ENCODE results near the gene VTI1B. TPM values are rescaled to one million over a fixed set of nuclear protein-coding genes. Genes with fewer than 3 reads are reported as not detected.
"Not testable (repeated sequence)": the region's sequence is repeated elsewhere in the genome, so short reads cannot be mapped to it uniquely, and the experiment has no call there.

Gene VTI1B
- total and polyA plus RNA-seq, 8 donors: 40.9 to 73.3 (median 51.4) TPM

DNA sequence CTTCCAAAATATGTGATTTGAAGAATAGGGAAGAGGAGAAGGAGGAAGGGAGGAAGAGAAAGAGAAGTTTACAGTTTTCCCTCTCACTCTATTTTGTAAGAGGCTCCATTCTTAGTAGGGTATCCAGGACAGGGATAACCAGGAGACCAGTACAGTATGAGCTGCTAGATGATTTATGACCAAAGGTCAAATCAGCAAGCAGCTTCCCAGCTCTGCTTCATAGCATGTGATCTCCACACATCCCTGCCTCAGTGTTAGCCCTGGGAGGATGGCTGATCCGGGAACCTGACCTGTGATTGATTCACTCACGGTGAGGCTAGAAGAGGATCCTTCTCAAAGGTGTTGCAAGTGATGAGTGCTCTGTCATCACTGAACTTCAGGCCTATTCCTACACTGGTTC is 43.8 kb upstream of the VTI1B start:
- Histone ChIP-seq H3K4me1 (no peaks in the 10 kb centered on the region), H3K4me3 (no peak overlapping the region), H3K9me3 (no peaks in the 10 kb centered on the region), H3K27ac (peak overlapping the region in 1 of 4 donors; percentile 1), H3K36me3 (no peaks in the 10 kb centered on the region), H3K27me3 (no peaks in the 10 kb centered on the region)
- TF ChIP-seq CTCF (IDR thresholded peaks at IDR 0.05): no peak
- ATAC-seq (peak in 1 of 4 donors; percentile 6), FAIRE-seq (no peak), DNase-seq (no peak)
- 60 to 68% methylated on average over 2 of the region's 2 CpGs for WGBS, 2 donors
- intact Hi-C loops (cut with DNase I): no loop called here

GRCh38 chr14:67717048-67717447 is 42.6 kb upstream of the VTI1B start:
- no peaks in the 10 kb centered on the region for H3K9me3 ChIP-seq
- ATAC-seq (peak in 1 of 4 donors; percentile 36), FAIRE-seq (no peak), DNase-seq (no peak)
- no peaks in the 10 kb centered on the region for H3K4me1 ChIP-seq
- intact Hi-C loops (cut with DNase I): no loop called here
- H3K27ac ChIP-seq: no peak overlapping the region
- TF ChIP-seq CTCF (IDR thresholded peaks at IDR 0.05): no peak
- no peaks in the 10 kb centered on the region for H3K27me3 ChIP-seq
- 93 to 98% methylated on average over 1 of the region's 1 CpG for WGBS, 2 donors
- H3K4me3 ChIP-seq: no peak overlapping the region
- H3K36me3 ChIP-seq: no peaks in the 10 kb centered on the region

- H3K27ac ChIP-seq: no peak overlapping the region
- no peaks in the 10 kb centered on the region for H3K36me3 ChIP-seq
- ATAC-seq (no peak), FAIRE-seq (no peak), DNase-seq (no peak)
- 96 to 99% methylated on average over 2 of the region's 2 CpGs for WGBS, 2 donors
- H3K9me3 ChIP-seq: no peaks in the 10 kb centered on the region
- no peak for TF ChIP-seq CTCF (IDR thresholded peaks at IDR 0.05)
- intact Hi-C loops (cut with DNase I): no loop called here
- no peaks in the 10 kb centered on the region for H3K27me3 ChIP-seq
- no peak overlapping the region for H3K4me3 ChIP-seq
- peaks cover 0 to 8% (median 0%) of the 10 kb centered on the region in 3 donors for H3K4me1 ChIP-seq
Measured at GRCh38 chr14:67710209-67710608, 35.8 kb upstream of the VTI1B start.

DNA sequence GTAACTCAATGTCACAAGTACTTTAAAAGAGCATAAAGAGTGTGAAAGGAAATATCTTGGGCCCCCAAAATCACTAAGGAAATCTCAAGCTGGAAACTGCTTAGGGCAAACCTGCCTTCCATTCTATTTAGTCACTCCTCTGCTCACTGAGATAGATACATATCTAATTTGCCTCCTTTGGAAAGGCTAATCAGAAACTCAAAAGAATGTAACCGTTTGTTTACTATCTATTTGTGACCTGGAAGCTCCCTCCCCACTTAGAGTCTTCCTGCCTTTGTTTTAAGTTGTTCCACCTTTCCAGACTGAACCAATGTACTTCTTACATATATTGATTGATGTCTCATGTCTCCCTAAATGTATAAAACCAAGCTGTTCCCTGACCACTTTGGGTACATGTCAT is 35.4 kb upstream of the VTI1B start:
- not testable (repeated sequence) for H3K4me3 ChIP-seq, H3K9me3 ChIP-seq, H3K27ac ChIP-seq, DNase-seq, FAIRE-seq, H3K4me1 ChIP-seq, H3K27me3 ChIP-seq, H3K36me3 ChIP-seq
- peak in 1 of 4 donors; percentile 9 for ATAC-seq
- intact Hi-C loops (cut with DNase I): loop anchor here in 2 of 3 donors (10.0 kb wide), 1 partner anchor 125 kb away; no protein-coding TSS in a partner anchor
- 54 to 71% methylated on average over 1 of the region's 1 CpG for WGBS, 2 donors

DNA sequence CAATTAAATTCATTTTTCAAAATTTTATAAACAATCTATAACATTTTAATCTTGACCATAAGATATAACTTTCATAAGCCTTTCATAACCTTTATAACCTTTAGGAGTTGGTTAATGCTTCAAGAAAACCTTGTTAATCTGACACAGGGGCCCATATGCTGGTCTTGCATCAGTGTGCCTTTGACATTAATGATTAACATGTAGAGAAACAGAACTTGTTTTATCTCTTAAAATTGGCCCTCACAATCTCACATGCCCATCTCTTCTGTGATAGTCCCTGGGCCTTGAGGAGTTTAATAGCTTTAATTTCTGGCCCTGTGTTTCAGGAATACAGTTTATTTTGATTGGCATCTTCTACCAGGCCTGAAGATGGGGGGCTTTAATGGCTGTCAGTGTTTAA is 34.9 kb upstream of the VTI1B start:
- not testable (repeated sequence) for DNase-seq, FAIRE-seq, H3K4me1 ChIP-seq, H3K27ac ChIP-seq, H3K9me3 ChIP-seq, H3K36me3 ChIP-seq, H3K4me3 ChIP-seq, H3K27me3 ChIP-seq
- peak in 2 of 4 donors; percentile 30 to 35 for ATAC-seq
- intact Hi-C loops (cut with DNase I): loop anchor here in 2 of 3 donors (10.0 kb wide), 1 partner anchor 125 kb away; no protein-coding TSS in a partner anchor

- Histone ChIP-seq H3K9me3 (no peaks in the 10 kb centered on the region), H3K27ac (peak overlapping the region in 1 of 4 donors; percentile 39), H3K27me3 (no peaks in the 10 kb centered on the region), H3K4me1 (peaks cover 0 to 12% (median 0%) of the 10 kb centered on the region in 3 donors), H3K4me3 (no peak overlapping the region), H3K36me3 (no peaks in the 10 kb centered on the region)
- TF ChIP-seq CTCF (IDR thresholded peaks at IDR 0.05): no peak
- no peak for DNase-seq
- intact Hi-C loops (cut with DNase I): loop anchor here in 2 of 3 donors (10.0 kb wide), 1 partner anchor 120 kb away; no protein-coding TSS in a partner anchor
- WGBS, 2 donors: 40 to 45% methylated on average over 3 of the region's 3 CpGs
- no peak for ATAC-seq
- FAIRE-seq: no peak
Measured at GRCh38 chr14:67705211-67705610, 30.8 kb upstream of the VTI1B start.

All from pancreas (tissue), 10 donors.